CD4-positive, alpha-beta T cell treated with Interleukin-4 for 4 hours (primary cell): ENCODE measurements around the gene NCKAP5.

Source experiments
- DNase-seq: peaks from one replicate; pipeline ENCODE4 v3.0.0-alpha.2; 2020

The NCKAP5 gene

DNA sequence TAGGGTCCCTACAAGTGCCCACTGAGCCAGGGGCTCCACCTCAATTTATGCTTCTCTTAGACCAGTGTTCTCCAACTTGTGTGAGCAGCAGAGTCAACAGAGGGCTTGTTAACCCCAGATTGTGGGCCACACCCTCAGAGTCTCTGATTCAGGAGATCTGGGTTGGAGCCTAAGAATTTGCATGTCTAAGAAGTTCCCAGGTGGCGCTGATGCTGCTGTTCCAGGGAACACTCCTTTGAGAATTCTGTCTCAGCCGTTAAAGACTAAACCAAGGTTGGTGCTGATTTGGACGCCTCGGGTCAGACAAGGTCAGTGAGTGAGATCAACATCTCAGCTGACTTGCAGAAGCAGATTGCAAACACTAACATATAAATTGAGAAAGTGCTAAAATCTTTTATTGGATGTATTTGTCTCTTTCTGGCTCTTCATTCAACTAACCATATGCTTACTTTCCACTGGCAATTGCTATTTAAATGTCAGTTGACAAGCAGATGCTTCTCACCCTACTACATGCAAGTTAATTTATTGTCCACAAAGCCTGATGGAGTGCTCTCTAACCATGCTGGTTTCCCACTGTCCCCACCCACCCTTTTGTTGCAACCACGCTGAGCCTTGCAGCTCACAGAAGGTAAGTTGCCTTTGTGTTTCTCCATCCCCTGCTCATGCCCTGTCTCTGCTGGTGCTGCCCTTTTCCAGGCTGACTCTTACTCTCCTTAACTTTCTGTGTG is 929.8 kb downstream of the NCKAP5 start:
- no peak for DNase-seq

DNA sequence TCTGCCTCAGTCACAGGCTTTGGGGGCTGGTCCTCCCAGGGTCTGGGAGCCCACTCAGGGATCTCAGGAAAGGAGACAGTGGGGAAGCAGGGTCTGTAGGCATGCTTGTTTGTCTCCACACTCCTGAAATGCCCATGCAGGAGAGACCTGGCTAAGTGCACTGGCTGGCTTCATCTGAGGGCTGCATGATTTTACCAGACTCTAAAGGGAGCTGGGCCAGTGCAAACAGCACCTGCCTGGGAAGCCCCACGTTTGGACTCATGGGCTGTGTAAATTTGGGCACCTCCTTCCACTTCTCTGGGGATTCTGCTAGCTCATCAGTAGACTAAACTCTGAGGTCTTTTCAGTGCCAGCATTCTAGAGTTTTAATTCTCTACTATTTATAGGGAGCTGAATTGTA is 931.9 kb downstream of the NCKAP5 start:
- DNase-seq, result no peak

DNA sequence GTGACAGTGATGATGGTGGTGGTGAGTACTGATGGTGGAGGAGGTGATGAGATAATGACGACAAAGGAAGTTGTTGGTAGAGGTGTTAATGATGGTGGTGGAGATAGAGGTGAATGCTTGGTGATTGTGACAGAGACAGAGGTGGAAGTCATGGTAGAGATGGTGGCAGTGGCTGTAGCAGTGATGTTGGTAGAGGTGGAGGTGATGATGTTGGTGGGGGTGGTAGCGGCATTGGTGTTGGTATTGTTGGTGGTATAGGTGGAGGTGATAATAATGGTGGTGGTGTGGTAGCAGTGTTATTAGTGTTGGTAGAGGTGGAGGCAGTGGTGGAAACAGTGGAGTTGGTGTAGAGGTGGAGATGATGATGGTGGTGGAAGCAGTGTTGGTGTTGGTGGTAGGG is 934.6 kb downstream of the NCKAP5 start:
- no peak for DNase-seq

DNA sequence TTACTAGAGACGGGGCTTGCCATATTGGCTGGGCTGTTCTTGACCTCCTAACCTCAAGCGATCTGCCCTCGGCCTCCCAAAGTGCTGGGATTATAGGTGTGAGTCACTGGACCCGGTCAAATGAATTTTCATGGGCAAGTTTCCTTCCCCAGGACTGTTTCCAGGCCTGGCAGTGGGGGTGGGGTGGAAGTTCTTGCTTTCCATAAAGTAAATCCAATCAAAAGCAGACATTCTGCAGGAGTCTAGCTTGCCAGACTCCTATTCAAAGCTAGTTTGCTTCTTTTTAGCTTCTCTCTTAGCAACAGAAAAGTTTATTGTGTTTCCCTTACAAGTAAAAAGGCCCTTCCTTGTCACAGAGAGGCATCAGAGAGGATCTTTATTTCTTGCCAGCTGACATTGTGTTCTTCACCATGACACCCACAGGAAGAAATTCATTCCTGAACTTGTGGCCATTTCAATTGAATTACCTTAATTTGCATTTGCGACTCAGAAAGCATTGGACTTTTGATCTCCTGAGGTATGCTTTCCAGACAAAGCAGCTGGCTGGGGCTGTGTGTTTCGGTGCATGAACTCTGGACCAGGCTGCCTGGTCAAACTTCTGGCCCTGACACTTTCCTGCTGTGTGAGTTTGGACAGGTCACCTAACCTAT is 936.1 kb downstream of the NCKAP5 start:
- DNase-seq, result no peak

DNA sequence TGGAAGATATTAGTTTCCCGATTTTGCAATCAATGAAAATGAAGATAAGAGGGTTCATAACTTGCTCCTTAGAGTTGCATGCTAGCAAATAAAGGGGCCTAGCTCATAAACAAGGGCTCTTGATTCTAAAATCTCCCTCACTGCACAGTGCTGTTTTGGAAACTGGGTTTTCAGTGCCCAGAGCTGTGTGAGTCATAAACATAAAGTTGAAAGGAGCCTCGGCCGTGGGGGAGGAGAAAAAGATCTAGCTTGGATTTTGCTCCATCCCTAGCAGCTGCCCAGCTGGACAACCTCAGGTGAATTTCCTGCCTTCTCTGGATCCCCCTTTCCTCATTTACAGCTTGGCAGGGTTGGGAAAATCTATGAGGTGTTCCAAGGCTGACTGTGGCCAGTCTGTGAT is 940.7 kb downstream of the NCKAP5 start:
- DNase-seq, result no peak

DNA sequence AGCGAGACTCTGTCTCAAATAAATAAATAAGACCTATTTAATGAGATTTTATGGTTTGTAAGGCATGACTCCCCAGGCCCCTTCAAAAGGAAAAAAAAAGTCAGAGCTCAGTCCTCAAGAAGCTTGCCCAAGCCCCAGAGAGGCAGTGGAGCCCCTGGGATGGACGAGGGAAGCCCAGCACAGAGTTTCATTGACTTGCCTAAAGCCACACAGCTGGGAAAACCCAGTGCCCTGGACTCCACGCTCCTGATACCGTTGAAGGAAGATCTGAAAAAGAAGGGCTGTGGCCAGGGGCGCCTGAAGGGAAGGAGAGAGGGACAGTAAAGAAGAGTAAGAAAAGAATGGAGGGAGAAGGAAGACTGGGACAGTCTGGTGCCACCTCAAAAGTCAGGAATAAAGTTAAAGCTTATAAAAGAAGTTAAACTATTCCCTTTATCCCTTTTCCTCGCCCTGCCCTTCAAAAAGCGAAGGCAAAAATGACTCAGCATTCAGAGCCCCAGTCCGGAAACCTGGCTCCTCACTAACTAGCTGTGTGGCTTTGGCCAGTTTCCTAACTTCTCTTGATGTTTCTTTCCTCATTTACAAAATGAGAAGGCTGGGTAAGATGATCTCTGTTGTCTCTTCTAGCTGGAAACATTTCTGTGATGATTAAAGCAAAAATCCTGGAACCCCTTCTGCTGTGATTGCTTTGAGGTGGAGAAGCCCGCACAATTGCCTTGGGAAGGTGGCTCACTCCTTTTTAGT is 945.0 kb downstream of the NCKAP5 start:
- DNase-seq, result no peak
